ENCODE results near the gene MYB.

DNA sequence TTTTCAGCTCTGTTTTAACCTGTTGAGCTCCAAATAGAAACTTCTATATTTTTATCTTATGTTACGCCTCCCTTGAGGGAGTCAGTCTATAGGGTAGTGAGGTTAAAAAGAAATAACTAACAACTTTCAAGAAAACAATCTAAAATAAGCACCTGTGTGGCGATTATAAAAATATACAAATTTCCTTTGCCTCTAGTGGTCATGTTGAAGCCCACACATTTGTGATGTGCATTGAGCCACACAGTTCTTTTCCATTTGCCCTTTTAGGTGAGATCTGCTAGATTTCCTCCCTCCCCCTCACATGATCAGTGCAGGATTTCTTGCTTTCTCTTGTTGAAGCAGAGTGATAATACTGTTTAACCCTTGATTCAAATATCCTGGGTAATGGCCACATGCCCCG is 84.2 kb downstream of the MYB start:
- TF ChIP-seq, protein P1, sequence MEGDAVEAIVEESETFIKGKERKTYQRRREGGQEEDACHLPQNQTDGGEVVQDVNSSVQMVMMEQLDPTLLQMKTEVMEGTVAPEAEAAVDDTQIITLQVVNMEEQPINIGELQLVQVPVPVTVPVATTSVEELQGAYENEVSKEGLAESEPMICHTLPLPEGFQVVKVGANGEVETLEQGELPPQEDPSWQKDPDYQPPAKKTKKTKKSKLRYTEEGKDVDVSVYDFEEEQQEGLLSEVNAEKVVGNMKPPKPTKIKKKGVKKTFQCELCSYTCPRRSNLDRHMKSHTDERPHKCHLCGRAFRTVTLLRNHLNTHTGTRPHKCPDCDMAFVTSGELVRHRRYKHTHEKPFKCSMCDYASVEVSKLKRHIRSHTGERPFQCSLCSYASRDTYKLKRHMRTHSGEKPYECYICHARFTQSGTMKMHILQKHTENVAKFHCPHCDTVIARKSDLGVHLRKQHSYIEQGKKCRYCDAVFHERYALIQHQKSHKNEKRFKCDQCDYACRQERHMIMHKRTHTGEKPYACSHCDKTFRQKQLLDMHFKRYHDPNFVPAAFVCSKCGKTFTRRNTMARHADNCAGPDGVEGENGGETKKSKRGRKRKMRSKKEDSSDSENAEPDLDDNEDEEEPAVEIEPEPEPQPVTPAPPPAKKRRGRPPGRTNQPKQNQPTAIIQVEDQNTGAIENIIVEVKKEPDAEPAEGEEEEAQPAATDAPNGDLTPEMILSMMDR (IDR thresholded peaks at IDR 0.05), result no peak
- TF ChIP-seq POLR2AphosphoS5 (IDR thresholded peaks at IDR 0.05) (no peak), EP300 (IDR thresholded peaks at IDR 0.05) (no peak)
